GM10248 (cell line): ENCODE data around the gene FKBP1B.
A peak's percentile ranks its signal among the peaks of the same experiment; 100 is the strongest.

Experiments
- CTCF ChIA-PET: fragments of 300-600 bp; sonication (Branson Sonifier 250); formaldehyde crosslinking; extraction: SDS; loops from one replicate; lab custom pipeline; 2021; ENCODE audit warnings: antibody characterized with exemption; lab: Yijun Ruan, JAX
- POLR2A ChIA-PET: fragments of 350-650 bp; sonication (Branson Sonifier 250); formaldehyde crosslinking; extraction: SDS; loops from one replicate; lab custom pipeline; 2020; ENCODE audit warnings: antibody characterized with exemption; lab: Yijun Ruan, JAX
- DNase-seq: peaks from one replicate; pipeline ENCODE4 v3.0.0; 2012; ENCODE audit errors: extremely low spot score
- TF ChIP-seq, protein P1 (sequence below): IDR thresholded peaks from 2 replicates; pipeline ENCODE4 v1.5.1; 2012; ENCODE audit warnings: mild to moderate bottlenecking, low read depth; ENCODE audit errors: extremely low read depth, missing control alignments, control extremely low read depth

Gene FKBP1B

DNA sequence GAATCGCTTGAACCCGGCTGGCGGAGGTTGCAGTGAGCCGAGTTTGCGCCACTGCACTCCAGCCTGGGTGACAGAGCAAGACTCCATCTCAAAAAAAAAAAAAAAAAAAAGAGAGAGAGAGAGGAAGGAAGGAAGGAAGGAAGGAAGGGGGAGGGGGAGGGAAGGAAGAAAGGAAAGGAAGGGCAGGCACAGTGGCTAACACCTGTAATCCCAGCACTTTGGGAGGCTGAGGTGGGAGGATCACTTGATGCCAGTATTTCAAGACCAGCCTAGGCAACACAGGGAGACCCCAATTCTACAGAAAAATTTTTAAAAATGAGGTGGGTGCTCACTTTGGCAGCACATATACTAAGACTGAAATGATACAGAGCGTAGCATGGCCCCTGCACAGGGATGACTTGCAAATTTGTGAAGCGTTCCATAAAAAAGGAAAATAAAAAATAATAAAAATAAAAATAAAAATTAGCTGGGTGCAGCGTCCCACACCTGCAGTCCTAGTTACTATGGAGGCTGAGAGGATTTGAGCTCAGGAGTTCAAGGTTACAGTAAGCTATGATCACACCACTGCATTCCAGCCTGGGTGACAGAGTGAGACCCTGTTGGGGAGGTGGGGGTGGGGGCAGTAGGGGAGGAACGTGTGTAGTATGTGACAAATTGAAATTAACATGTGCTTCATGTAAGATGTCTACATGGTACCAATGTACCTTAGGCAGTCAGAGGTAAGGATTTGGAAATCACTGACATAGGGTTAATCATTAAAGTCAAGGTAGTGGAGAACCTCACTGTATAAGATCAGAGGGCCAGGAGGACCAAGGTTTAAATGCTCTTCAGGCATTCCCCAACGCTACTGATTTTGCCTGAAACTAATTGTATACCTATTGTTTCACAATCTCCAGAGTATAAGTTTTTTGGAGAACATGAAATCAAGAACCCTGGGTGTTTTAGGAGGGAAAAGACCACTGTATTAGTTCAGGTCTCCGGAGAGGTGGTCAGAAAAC lies 3.7 kb upstream of the FKBP1B start:
- DNase-seq, result no peak
- TF ChIP-seq, protein P1, sequence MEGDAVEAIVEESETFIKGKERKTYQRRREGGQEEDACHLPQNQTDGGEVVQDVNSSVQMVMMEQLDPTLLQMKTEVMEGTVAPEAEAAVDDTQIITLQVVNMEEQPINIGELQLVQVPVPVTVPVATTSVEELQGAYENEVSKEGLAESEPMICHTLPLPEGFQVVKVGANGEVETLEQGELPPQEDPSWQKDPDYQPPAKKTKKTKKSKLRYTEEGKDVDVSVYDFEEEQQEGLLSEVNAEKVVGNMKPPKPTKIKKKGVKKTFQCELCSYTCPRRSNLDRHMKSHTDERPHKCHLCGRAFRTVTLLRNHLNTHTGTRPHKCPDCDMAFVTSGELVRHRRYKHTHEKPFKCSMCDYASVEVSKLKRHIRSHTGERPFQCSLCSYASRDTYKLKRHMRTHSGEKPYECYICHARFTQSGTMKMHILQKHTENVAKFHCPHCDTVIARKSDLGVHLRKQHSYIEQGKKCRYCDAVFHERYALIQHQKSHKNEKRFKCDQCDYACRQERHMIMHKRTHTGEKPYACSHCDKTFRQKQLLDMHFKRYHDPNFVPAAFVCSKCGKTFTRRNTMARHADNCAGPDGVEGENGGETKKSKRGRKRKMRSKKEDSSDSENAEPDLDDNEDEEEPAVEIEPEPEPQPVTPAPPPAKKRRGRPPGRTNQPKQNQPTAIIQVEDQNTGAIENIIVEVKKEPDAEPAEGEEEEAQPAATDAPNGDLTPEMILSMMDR, result no peak
- ChIA-PET POLR2A (no interaction called here), CTCF (interaction anchor here (0.7 to 1.8 kb wide), 2 partner anchors 118 to 119 kb away, joined by 3 to 9 read pairs; partner anchors contain the start of gene ATAD2B)

DNA sequence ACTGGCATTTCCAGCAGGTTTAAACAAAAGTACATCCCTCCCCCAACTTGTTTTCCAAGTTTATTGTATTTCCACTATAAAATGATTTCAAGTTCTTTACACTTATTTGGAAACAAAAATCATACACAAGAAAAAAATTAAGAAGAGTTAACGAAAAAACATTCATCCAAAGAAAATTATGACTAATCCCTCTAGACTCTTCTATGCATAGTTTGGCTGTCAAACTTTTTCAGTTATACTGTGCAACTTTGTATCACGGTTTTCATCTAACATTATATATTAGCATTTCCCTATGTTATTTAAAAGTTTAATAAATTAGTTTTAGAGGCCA lies 3.0 kb upstream of the FKBP1B start:
- CTCF ChIA-PET, result interaction anchor here (1.1 to 1.8 kb wide), 5 partner anchors 13 to 119 kb away, joined by 4 to 9 read pairs (median 6); partner anchors contain the start of genes ATAD2B and TP53I3
- TF ChIP-seq, protein P1, result no peak
- POLR2A ChIA-PET, result interaction anchor here (1.4 kb wide), 1 partner anchor 30 kb away, joined by 6 read pairs; the partner anchor contains the start of gene SF3B6
- no peak for DNase-seq

DNA sequence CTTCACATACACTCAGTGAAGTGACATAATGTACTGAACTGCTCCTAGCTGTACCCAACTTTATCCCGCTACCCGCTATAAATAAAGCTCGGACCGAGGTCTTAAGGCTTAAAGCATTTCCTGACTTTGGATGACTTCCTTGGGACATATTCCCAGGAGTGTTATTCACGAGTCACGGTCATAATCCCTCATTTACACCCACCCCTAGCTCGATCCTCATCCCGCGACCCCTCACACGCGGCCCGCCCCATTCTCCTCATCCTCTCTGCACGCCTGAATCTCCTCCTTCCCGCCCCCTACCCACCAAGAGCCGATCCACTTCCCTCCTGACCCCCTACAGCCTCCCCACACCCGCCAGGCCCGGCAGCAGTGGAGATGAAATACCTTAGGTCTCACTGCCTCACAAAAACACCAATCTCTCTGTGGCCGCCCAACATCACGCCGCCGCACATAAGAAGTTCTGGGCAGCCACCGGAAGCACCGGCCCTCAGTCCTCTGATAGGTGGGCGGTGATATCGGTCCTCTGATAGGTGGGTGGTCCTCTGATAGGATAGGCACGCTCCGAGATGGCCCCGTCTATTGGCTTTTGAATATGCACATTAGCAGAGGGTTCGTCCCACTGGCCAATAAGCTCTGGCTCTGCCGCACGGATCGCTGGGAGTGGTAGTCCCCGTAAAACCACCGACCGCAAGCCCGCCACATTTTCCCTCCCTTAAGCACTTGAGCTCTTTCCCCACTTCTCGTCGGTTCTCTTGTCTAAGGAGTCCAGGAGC lies 2.4 kb upstream of the FKBP1B start, which contains the start of gene WDCP:
TSS of gene WDCP (minus strand) at position 462 of the 773 bp plus-strand sequence. CDS start 7,897 bp downstream, outside the sequence.
- ChIA-PET CTCF (interaction anchor here (1.0 to 1.8 kb wide), 6 partner anchors 12 to 222 kb away, joined by 4 to 9 read pairs (median 6); partner anchors contain the start of genes ATAD2B and TP53I3), POLR2A (interaction anchor here (0.6 to 1.4 kb wide), 5 partner anchors 8 to 120 kb away, joined by 3 to 6 read pairs (median 3); partner anchors contain the start of genes ATAD2B and SF3B6)
- TF ChIP-seq, protein P1, result no peak
- DNase-seq, result peak; percentile 93

DNA sequence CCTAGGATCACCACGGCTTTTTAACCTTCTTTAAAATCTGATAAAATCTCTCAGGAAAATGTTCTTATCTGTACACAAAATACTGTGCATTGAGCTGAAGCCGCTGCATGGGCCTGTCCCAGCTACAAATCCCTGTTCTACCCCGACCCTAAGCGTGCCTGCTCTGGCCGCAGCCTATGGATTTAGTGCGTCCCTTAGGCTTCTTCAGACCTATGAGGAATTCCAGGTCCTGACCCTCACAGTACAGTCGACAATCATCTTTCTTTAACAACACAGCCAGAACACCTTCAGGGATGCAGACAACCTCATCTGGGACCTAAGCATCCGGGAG lies 1.9 kb upstream of the FKBP1B start:
- CTCF ChIA-PET, result interaction anchor here (1.0 to 1.8 kb wide), 6 partner anchors 12 to 223 kb away, joined by 4 to 9 read pairs (median 6); partner anchors contain the start of genes ATAD2B and TP53I3
- POLR2A ChIA-PET, result interaction anchor here (0.6 to 1.4 kb wide), 5 partner anchors 9 to 121 kb away, joined by 3 to 6 read pairs (median 3); partner anchors contain the start of genes ATAD2B and SF3B6

DNA sequence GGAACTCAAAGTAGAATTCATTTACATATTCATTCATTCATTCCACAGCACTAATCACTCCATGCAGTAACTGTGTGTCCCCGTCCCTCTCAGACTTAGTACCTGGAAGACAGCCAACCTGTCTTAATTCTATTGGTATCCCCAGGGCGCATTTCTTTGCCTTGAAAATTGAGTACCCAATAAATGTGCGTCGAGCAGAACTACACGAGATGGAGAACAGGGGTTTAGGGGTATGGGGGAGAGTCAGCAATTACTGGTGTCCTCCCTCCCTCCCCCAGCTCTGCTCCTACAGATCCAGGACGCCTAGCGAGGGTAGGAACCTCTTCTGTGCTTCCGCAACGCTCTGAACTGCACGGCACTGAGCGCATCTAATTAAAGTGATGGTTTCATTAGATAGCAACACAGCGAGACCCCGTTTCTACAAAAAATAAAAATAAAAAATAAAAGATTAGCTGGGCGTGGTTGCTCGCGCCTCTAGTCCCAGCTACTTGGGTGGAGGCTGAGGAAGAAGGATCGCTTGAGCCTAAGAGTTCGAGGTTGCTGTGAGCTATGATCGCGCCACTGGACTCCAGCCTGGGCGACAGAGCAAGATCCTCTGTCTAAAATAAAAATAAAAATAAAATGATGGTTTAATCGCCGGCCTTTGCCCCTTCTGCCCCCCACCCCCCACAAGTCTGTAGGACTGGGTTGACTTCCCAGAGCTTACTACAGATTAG lies 614 bp upstream of the FKBP1B start:
- no peak for DNase-seq
- POLR2A ChIA-PET, result no interaction called here
- TF ChIP-seq, protein P1, result no peak
- CTCF ChIA-PET, result interaction anchor here (0.9 to 4.9 kb wide), 3 partner anchors 11 to 18 kb away, joined by 3 to 25 read pairs (median 3); no protein-coding TSS in a partner anchor

More for the DNA sequence above, 1.9 kb upstream of the FKBP1B start:
- DNase-seq, result no peak
- TF ChIP-seq, protein P1, result no peak
